ENCODE data around the gene PLEKHG2. TPM values are rescaled to one million over a fixed set of nuclear protein-coding genes. Genes with fewer than 3 reads are reported as not detected.
"Not testable (repeated sequence)": the region's sequence is repeated elsewhere in the genome, so short reads cannot be mapped to it uniquely, and the experiment has no call there.

Gene PLEKHG2
- total RNA-seq, 1 donor = 14.1 TPM

DNA sequence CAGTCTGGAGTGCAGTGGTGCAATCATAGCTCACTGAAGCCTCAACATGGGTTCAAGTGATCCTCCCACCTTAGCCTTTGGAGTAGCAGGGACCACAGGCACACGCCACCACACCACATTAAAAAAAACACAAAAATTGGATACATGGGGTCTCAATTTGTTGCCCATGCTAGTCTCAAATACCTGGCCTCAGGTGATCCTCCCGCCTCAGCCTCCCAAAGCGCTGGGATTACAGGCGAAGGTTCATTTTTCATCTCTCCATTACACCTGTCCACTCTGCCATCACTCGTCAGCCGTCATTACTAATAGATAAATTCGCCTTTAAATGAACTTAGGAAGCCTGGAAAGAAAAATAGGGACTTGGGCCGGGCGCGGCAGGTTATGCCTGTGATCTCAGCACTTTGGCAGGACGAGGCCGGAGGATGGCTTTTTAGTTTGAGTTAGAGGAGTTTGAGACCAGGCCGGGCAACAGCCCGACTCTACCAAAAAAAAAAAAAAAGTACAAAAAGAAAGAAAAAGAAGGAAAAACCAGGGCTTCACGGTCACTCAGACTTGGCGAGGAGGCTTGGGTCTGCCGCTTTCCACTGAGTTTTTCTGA is 32.2 kb downstream of the PLEKHG2 start:
- TF ChIP-seq, protein P1, sequence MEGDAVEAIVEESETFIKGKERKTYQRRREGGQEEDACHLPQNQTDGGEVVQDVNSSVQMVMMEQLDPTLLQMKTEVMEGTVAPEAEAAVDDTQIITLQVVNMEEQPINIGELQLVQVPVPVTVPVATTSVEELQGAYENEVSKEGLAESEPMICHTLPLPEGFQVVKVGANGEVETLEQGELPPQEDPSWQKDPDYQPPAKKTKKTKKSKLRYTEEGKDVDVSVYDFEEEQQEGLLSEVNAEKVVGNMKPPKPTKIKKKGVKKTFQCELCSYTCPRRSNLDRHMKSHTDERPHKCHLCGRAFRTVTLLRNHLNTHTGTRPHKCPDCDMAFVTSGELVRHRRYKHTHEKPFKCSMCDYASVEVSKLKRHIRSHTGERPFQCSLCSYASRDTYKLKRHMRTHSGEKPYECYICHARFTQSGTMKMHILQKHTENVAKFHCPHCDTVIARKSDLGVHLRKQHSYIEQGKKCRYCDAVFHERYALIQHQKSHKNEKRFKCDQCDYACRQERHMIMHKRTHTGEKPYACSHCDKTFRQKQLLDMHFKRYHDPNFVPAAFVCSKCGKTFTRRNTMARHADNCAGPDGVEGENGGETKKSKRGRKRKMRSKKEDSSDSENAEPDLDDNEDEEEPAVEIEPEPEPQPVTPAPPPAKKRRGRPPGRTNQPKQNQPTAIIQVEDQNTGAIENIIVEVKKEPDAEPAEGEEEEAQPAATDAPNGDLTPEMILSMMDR (IDR thresholded peaks at IDR 0.05; ENCODE audit: insufficient read depth, low read length) = no peak
- DNase-seq (ENCODE audit: low read depth) = peak; percentile 44
- peak overlapping the region; percentile 100 for H3K4me3 ChIP-seq (ENCODE audit: low read depth, low read length)

DNA sequence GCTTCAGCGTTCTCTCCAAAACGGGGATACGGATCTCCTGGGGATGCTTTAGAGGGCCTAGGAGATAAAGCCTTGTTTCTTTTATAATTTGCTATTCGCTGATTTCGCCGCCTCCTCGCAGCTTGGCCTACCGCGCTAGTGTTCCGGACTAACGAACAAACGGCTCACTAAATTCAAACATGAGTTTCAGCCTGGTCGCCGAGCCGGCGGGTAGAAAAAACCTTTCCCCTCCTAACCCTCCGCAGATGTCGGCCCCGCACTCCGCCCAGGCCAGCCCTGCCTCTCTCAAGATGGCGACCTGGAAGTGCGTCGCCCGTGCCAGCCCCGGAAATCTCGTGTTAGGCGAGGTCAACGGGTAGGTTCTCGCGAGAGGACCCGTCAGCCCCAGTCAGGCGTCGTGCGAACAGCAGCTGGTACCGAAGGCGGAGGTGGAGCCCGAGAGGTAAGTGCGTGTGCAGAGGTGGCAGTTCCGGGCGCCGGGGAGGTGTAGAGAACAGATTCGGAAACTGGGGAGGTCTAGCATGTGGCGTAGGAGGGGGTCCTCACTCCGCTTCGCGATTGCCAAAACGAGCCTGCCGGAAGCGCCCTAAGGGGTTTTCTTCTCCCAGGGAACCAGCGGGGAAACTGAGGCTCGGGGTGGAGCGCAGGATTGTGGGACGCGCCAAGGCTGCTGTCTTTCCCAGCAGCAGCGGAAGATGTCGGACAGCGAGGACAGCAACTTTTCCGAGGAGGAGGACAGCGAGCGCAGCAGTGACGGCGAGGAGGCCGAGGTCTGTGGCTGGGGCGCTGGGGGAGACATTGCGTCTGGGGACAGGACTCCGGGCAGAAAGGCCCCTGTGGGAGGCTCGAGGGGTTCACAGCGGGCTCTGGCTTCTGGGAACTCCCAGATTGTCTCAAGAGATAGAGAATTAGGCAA is 33.0 kb downstream of the PLEKHG2 start, which contains the start of gene SUPT5H:
TSS of gene SUPT5H (plus strand) at position 387 of the 916 bp plus-strand sequence. CDS start at position 696, 309 bp downstream.
- TF ChIP-seq, protein P1 (IDR thresholded peaks at IDR 0.05; ENCODE audit: insufficient read depth, low read length) = no peak
- DNase-seq (ENCODE audit: low read depth) = peak; percentile 98
- peak within 1 kb of the TSS; percentile 100 for H3K4me3 ChIP-seq (ENCODE audit: low read depth, low read length)

DNA sequence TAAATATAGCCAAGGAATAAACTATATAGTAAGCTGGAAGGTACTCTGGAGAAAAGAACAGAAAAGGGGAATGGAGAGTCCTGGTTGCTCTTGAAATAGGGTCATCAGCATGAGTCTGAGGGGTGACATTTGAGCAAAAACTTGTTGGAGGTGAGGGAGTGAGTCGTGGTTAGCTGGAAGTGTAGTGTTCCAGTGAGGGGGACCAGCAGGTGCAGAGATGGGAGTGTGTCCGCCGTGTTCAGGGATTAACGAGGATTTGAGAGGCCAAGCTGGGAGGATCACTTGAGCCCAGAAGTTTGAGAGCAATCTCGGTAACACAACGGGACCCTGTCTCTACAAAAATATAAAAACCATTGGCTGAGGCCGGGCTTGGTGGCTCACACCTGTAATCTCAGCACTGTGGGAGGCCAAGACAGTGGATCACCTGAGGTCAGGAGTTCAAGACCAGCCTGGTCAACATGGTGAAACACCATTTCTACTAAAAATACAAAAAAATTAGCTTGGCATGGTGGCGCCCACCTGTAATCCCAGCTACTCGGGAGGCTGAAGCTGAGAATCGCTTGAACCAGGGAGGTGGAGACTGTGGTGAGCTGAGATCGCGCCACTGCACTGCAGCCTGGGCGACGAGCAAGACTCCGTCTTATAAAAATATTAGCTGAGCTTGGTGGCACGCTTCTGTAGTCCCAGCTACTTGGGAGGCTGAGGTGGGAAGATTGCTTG is 34.1 kb downstream of the PLEKHG2 start:
- no peak for DNase-seq (ENCODE audit: low read depth)
- TF ChIP-seq, protein P1 (IDR thresholded peaks at IDR 0.05; ENCODE audit: insufficient read depth, low read length) = no peak

DNA sequence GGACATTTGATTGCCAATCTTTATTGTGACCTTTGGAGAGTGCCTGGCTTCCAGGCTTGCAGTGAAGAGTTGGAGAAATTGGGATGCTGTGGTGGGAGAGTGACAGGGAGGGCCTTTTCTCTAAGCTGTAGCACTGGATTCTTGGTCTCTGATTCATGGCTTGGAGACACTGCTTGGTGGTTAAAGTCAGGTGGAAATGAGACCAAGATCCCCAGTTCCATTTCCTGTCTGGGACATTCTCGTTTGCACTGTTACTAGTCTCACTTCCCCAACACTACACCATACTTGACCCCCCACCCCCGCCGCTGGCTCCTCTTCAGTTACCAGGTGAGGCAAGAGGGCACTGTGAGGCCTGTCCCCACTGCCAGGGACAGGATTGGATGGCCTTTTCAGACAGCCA is 35.8 kb downstream of the PLEKHG2 start:
- H3K4me3 ChIP-seq (ENCODE audit: low read depth, low read length) = no peak overlapping the region
- TF ChIP-seq, protein P1 (IDR thresholded peaks at IDR 0.05; ENCODE audit: insufficient read depth, low read length) = no peak
- DNase-seq (ENCODE audit: low read depth) = no peak

More for the DNA sequence above, 34.1 kb downstream of the PLEKHG2 start:
- peak overlapping the region; percentile 100 for H3K4me3 ChIP-seq (ENCODE audit: low read depth, low read length)

DNA sequence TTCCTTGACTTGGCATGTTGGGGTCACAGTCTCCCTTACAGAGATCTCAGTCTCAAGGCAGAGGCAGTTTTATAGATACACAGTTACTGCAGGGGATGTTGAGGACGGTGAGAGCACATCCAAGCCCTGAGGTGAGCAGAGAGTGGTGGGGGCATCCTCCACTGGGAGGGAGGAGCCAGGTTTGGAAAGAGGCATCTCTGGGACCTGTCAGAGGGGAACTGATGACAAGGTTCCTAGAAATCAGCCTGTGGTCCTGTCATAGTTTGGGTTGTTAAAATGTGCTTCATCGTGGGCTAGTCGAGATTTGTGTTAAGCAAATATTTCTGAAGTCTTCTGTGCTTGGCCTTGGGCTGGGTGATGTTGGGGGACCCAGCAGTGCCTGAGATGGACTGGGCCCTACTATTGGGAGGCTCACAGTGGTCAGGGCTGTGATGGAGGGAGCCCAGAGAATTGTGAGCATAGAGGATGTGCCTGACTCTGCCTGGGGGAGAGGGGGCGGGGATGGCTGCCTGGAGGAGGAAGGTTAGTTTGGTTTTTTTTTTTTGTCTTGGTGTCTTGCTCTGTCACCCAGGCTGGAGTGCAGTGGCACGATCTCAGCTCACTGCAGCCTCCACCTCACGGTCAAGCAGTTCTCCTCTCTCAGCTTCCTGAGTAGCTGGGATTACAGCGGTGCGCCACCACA is 36.8 kb downstream of the PLEKHG2 start:
- TF ChIP-seq, protein P1 (IDR thresholded peaks at IDR 0.05; ENCODE audit: insufficient read depth, low read length) = no peak

DNA sequence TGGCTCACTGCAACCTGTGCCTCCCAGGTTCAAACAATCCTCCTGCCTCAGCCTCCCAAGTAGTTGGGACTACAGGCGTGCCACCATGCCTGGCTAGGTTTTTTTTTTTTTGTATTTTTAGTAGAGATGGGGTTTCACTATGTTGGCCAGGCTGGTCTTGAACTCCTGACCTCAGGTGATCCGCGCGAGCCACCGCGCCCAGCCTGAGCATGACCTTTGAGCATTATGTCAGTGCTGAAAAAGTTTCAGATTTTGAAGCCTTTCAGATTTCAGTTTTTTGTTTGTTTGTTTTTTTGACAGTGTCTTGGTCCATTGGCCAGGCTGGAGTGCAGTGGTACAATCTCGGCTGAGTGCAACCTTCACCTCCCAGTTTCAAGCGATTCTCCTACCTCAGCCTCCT is 38.8 kb downstream of the PLEKHG2 start:
- not testable (repeated sequence) for DNase-seq (ENCODE audit: low read depth); H3K4me3 ChIP-seq (ENCODE audit: low read depth, low read length)

More for the DNA sequence above, 36.8 kb downstream of the PLEKHG2 start:
- no peak overlapping the region for H3K4me3 ChIP-seq (ENCODE audit: low read depth, low read length)
- DNase-seq (ENCODE audit: low read depth) = no peak
